HepG2 (cell line): ENCODE data around the gene MTSS2. TPM values are rescaled to one million over a fixed set of nuclear protein-coding genes. Genes with fewer than 3 reads are reported as not detected.

Experiments used
- CBFB ChIP-seq: sonication (generic); formaldehyde crosslinking; IDR thresholded peaks from 2 replicates; pipeline ENCODE4 v1.4.0; 2020; ENCODE audit warnings: missing genetic modification reagents
- ELK4 ChIP-seq: sonication (generic); formaldehyde crosslinking; IDR thresholded peaks from 2 replicates; pipeline ENCODE4 v1.9.0; 2021; ENCODE audit warnings: missing genetic modification reagents, borderline replicate concordance
- GABPB1 ChIP-seq: IDR thresholded peaks from 2 replicates; pipeline ENCODE4 v1.6.1; 2016; ENCODE audit warnings: mild to moderate bottlenecking, missing genetic modification reagents, moderate library complexity, missing compliant biosample characterization
- HOMEZ ChIP-seq: IDR thresholded peaks from 2 replicates; pipeline ENCODE4 v1.6.1; 2016; ENCODE audit warnings: low read depth
- MTA1 ChIP-seq: sonication (generic); formaldehyde crosslinking; IDR thresholded peaks from 2 replicates; pipeline ENCODE4 v1.4.0; 2020; ENCODE audit warnings: missing genetic modification reagents, mild to moderate bottlenecking, borderline replicate concordance
- MTA3 ChIP-seq: sonication (generic); formaldehyde crosslinking; IDR thresholded peaks from 2 replicates; pipeline ENCODE4 v1.4.0; 2020; ENCODE audit warnings: missing genetic modification reagents
- PATZ1 ChIP-seq: sonication (generic); formaldehyde crosslinking; IDR thresholded peaks from 2 replicates; pipeline ENCODE4 v1.4.0; 2020; ENCODE audit warnings: missing genetic modification reagents
- ZNF318 ChIP-seq: sonication (generic); formaldehyde crosslinking; IDR thresholded peaks from 2 replicates; pipeline ENCODE4 v1.4.0; 2020; ENCODE audit warnings: mild to moderate bottlenecking, missing genetic modification reagents
- ZNF572 ChIP-seq: sonication (generic); formaldehyde crosslinking; IDR thresholded peaks from 2 replicates; pipeline ENCODE4 v1.5.1; 2020; ENCODE audit warnings: mild to moderate bottlenecking, missing genetic modification reagents
- ZNF703 ChIP-seq: sonication (generic); formaldehyde crosslinking; IDR thresholded peaks from 2 replicates; pipeline ENCODE4 v1.5.1; 2020; ENCODE audit warnings: missing genetic modification reagents, mild to moderate bottlenecking, moderate library complexity, borderline replicate concordance
- ZNF761 ChIP-seq: sonication (generic); formaldehyde crosslinking; conservative IDR thresholded peaks from 2 replicates; pipeline ENCODE4 v1.4.0; 2020; ENCODE audit warnings: mild to moderate bottlenecking, missing genetic modification reagents
- ZNF784 ChIP-seq: sonication (generic); formaldehyde crosslinking; IDR thresholded peaks from 2 replicates; pipeline ENCODE4 v1.5.1; 2020; ENCODE audit warnings: missing genetic modification reagents, mild to moderate bottlenecking, borderline replicate concordance
- polyA plus RNA-seq, 8 experiments: library from polyadenylated mRNA; depleted of rRNA in 3 of 8; stranded (reverse) in 7 of 8; unstranded in 1 of 8; fragments of >200 nt; fragmentation: Illumina TruSeq in 4 of 8; extraction: Trizol in 4 of 8; gene quantifications; 2 replicates each; pipeline versions ENCODE4 v1.2.1 to v1.2.3, GENCODE V29; 2011 to 2016; ENCODE audit warnings: low read depth in 4 of 8, missing spikeins in 1 of 8, mixed read lengths in 1 of 8; ENCODE audit not compliant: insufficient read depth in 1 of 8
- total RNA-seq, 5 experiments: library from RNA; depleted of rRNA; stranded (reverse); fragments of >200 nt; fragmentation: Illumina TruSeq; extraction: Trizol; gene quantifications; 2 replicates each; pipeline ENCODE4 v1.2.3, GENCODE V29; 2016; ENCODE audit warnings: low read depth in 1 of 5

MTSS2 gene
- total and polyA plus RNA-seq, 2 of the 13 experiments (the other 11 are each of a cell fraction or from before 2014, with no cell fraction given), result 132 to 242 TPM

- TF ChIP-seq ZNF318 (CRISPR knock-in tag), result no peak; the same call in 1 of the 2 replicates
- TF ChIP-seq CBFB (CRISPR knock-in tag), result no peak
- no peak for TF ChIP-seq ZNF572 (CRISPR knock-in tag)
- TF ChIP-seq ZNF703, result peak; percentile 39; the same call in 1 of the 2 replicates
- TF ChIP-seq MTA1 (CRISPR knock-in tag), result peak; percentile 82; the same call in 1 of the 2 replicates
- no peak for TF ChIP-seq ELK4 (CRISPR knock-in tag)
- no peak for TF ChIP-seq ZNF784 (CRISPR knock-in tag)
- 0 out of 2 replicates have a peak, but pooled peaks have one; percentile 14 for TF ChIP-seq HOMEZ (CRISPR knock-in tag)
- peak; percentile 57; the same call in 1 of the 2 replicates for TF ChIP-seq ZNF761
- peak; percentile 58 for TF ChIP-seq GABPB1 (CRISPR knock-in tag)
- TF ChIP-seq MTA3 (CRISPR knock-in tag), result no peak
- peak; percentile 85 for TF ChIP-seq PATZ1 (CRISPR knock-in tag)
Observed at GRCh38 chr16:70711211-70712031, 25.6 kb upstream of the MTSS2 start (continued).
